ENCODE measurements around the gene CCDC180. TPM values are rescaled to one million over a fixed set of nuclear protein-coding genes. Genes with fewer than 3 reads are reported as not detected.
"Not testable (repeated sequence)": the region's sequence is repeated elsewhere in the genome, so short reads cannot be mapped to it uniquely, and the experiment has no call there.

Gene CCDC180
- total RNA-seq, 2 experiments from 2014 or later, result 0.57 to 1.1 TPM

DNA sequence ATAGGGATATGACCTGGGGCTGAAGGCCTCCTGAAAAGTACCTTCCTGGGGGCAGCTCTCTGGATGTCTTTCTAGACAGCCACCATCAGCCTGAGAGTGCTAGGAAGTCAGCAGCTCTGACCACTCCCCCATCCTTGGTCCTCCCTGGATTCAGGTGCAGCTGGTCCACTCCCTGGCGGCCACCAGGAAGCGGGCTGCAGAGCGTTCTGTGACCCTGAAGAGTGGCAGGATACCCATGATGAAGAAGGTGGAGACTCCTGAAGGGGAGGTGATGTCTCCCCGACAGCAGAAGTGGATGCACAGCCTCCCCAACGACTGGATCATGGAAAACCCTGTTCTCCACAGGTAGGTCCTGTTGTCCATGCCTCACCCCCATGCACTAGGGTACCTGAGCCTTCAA, 1.8 kb downstream of the CCDC180 start:
- POLR2A ChIA-PET, result no interaction called here
- CTCF ChIA-PET, result no interaction called here

DNA sequence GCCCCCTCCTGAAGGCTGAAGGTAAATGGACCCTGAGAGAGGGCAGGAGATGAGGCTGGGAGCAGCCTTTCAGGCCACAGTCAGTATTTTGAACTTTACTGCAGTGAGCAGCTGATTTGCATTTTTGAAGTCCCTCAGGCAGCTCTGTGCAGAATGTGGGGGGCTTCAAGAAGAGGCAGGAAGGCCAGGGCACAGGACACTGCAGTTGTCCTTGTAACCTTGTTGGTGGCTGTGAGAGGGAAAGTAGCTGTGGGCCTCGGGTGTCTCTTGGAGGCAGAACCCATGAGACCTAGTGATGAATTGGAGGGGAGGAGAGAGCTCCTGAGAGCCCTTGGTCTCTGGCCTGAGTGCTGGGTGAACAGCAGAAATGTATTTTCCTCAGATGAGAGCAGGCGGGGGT, 2.6 kb downstream of the CCDC180 start:
- CTCF ChIA-PET, result no interaction called here
- POLR2A ChIA-PET, result no interaction called here

DNA sequence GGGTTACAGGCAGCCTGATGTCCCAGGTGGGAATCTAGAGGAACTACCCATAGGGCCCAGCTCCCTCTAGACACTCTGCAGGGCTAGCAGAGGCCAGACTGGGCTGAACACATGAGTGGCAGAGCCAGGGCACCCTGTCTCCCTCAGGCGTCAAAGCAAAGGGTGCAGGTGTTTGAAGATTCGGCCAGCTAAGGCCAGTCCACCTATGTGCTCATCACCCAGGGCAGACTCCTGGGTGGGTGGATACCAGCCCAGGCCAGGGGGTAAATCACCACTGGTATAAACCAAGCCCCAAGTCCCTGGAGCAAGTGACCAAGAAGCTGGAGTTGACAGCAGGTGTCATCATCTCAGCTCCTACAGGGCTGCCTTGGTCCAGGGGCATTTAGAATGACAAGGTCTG, 3.4 kb downstream of the CCDC180 start:
- ChIA-PET CTCF (no interaction called here), POLR2A (no interaction called here)

DNA sequence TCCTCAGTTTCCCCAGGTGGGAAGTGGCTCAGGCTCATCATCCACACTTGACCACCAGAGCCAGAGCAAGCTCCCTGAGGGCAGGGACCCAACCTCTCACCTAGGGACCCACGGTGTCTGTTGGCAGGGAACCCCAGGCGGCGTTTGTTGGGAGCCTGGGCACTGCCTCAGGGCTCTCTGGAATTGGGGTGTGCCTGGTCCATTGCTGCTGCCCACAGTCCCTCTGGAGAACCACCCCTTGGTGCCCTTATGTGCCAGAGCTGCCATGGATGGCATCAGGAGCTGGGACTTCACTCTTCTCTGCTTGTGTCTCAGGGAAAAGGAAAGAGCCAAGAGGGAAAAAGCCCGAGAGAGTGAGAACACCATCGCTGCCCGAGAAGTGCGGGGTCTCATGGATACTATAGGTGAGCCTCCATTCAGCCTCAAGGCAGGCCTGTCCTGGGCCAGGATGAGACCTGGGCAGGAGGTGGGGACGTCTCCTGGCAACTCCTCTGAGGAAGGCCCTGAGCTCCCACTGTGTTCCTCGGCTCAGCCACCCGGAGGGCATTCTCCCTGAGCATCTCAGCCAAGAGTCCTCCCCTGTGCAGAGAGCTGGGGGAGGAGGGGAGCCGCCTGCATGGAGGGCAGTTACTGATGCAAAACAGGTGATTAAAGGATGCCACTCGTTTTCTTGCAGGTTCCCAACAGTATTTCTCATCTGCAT, 4.5 kb downstream of the CCDC180 start:
- ChIA-PET CTCF (no interaction called here), POLR2A (no interaction called here)

DNA sequence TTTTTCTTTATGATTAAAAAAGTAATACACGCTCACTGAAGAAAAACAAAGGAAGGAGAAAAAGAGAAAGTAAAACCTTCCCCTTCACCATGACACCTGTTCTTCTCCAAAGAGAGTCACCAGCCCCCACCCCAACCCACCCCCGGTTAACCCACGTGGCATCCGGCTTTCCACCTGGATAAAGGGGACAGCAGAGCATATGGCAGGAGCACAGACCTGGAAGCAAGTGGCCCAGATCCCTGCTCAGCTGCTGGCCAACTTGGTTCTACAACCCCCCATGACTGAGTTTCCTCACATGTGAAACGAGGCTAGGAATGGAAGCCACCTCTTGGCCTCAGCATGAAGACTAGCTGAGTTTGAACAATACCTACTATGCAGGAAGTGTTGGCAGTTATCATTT, 5.1 kb downstream of the CCDC180 start:
- ChIA-PET CTCF (no interaction called here), POLR2A (no interaction called here)

DNA sequence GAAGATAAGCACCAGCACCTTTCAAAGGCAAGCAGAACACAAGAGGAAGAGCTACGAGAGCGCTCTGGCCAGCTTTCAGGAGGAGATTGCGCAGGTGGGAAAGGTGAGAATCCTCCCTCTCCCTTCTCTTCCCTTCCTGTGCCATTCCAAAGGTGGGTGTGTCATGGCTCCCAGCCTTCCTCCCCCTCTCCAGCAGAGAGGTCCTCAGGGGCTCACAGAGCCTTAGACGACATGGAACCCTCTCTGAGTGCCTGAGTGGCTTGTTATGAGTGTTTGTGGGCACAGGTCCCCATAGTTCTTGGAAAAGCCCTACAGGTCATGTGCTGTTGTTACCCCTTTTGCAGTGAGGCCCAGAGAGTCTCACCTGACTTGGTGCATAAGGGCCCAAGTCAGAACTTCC, 5.8 kb downstream of the CCDC180 start:
- CTCF ChIA-PET, result no interaction called here
- POLR2A ChIA-PET, result no interaction called here

DNA sequence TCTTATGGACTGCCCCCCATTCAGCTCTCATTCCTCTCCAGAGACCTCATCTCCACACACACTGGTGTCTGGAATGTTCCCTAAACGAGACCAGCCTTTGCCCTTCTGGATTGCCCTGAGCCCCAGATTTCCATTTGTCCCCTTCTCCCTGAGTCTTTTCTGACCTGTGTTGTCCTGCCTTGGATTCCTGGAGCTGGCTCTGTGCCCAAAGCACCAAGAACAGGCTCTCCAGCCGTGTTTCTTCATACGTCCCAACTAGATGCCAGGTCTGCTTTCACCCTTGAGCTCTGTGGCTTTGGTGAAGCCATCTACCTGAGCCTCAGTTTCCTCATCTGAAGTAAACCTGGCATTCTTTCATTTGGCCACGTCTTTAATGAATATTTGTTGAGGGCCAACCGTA, 6.3 kb downstream of the CCDC180 start:
- ChIA-PET POLR2A (no interaction called here), CTCF (no interaction called here)

DNA sequence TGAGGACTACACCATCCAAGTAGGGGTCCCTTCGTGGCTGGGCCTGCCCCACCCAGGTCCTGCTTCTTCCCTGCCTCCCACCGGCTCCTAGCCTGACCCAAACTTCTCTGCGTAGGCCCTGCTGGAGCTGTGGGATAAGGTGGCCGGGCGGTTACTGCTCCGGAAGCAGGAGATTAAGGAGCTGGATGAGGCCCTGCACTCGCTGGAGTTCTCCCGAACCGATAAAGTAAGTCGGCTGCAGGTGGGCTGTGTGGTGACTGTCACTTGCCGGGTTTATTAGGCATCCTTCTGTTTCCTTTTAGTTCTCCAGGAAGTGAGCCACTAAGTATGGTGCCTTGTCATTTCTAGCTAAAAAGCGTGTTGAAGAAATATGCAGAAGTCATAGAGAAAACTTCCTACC, 7.0 kb downstream of the CCDC180 start:
- CTCF ChIA-PET, result no interaction called here
- POLR2A ChIA-PET, result no interaction called here

DNA sequence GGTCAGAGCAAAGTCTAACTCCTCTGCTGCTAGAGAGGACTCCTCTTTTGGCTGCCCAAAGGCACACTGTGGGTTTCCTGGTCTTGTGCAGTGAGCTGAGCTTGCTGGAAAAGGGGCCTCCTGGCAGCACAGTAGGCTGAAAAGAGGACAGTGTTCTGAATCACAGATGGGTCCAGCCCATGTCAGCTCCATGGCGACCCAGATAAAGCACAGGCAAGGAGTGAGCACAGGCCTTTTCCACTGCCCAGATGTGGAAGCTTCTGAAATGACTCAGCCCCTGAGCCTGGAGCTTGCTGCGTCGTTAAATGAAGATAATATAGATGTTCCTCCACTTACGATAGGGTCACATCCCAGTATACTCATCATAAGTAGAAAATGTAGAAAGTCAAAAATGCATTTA, 8.1 kb downstream of the CCDC180 start:
- POLR2A ChIA-PET, result no interaction called here
- CTCF ChIA-PET, result no interaction called here

DNA sequence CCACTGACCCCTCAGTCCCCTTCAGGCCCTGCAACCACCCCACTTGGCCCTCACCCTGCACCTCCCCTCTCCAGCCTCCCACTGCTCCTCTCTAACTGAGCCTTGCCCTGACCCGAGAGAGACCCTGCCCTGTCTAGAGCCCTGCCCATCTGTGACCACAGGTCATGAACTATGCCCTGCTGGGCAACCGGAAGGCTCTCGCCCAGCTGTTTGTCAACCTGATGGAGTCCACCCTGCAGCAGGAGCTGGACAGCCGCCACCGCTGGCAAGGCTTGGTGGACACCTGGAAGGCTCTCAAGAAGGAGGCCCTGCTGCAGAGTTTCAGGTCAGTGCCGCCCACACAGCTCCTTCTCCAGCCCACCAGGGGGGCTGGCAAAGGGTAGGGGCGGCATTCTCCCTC, 9.4 kb downstream of the CCDC180 start:
- POLR2A ChIA-PET, result no interaction called here
- CTCF ChIA-PET, result no interaction called here

DNA sequence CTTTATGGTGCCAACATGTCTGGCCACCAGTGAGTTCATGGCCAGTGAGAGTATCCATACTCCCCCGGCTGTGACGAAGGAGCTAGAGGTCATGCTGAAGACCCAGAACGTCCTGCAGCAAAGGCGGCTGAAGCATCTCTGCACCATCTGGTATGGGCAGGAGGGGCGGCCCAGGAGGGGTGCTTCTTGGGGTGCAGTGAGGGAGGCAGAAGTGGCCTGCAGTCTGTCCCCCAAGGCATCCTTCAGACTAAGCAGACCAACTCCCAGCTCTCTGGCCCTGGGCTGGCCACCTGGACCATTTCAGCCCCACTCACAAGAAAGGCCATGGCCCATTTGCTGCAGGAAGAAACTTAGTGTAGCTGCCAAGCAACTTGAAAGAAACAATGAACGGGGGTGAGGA, 11.0 kb downstream of the CCDC180 start:
- ChIA-PET POLR2A (no interaction called here), CTCF (interaction anchor here (0.7 kb wide), 1 partner anchor 46 kb away, joined by 3 read pairs; no protein-coding TSS in a partner anchor)

DNA sequence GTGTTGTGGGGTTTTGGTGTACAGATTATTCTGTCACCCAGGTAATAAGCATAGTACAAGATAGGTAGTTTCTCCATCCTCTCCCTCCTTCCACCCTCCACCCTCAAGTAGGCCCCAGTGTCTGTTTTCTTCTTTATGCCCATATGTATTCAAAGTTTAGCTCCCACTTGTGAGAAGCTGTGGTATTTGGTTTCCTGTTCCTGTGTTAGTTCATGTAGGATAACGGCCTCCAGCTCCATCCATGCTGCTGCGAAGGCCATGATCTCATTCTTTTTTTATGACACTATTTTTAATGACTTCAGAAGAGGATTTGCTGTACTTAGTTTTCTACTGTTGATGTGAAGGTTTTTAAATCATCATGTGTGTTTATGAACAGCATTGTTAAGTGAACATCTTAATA, 11.9 kb downstream of the CCDC180 start:
- CTCF ChIA-PET, result no interaction called here

DNA sequence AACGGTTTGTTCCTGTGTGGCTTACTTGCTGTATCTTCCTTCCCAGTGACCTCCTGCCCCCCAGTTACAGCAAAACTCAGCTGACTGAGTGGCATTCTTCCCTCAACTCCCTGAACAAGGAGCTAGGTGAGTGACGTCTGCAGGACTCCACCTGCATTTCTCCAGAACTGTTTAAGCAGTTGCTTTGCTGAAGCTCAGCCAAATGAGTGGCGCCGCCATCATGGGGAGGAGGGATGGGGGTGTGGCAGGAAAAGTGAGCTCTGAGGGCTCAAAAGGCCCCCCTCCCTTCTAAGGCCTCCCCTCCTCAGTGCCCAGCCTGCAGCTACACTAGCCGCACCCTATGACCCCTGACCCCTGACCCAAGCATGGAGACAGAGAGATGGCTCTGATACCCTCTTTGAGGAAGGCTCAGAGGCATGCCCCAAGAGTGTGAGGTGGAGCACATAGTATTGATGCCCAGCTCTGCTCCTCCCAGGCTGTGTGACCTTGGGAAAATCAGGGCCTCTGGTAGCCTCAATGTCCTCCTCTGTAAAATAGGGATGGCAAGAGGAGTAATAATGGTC, 12.7 kb downstream of the CCDC180 start:
- ChIA-PET POLR2A (no interaction called here), CTCF (no interaction called here)

More for the DNA sequence above, 11.9 kb downstream of the CCDC180 start:
- POLR2A ChIA-PET, result no interaction called here

DNA sequence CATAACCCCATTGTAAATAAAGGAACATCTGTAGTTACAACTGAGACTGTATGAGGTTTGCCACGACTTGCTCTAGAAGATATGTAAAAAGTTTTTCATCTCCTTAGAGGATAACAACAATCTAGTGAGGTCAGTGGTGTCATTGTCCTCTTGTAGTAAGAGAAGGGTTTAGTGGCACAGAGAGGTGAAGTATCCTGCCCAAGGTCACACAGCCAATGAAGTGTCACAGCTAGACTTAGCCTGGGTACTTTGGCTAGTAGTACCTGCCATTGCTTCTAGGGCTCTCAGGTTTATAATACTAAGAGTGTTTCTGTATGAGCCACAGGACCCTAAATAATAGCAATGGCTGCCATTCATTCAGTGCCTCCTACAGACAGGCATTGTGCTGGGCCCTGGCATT, 13.8 kb downstream of the CCDC180 start:
- ChIA-PET CTCF (no interaction called here), POLR2A (no interaction called here)

DNA sequence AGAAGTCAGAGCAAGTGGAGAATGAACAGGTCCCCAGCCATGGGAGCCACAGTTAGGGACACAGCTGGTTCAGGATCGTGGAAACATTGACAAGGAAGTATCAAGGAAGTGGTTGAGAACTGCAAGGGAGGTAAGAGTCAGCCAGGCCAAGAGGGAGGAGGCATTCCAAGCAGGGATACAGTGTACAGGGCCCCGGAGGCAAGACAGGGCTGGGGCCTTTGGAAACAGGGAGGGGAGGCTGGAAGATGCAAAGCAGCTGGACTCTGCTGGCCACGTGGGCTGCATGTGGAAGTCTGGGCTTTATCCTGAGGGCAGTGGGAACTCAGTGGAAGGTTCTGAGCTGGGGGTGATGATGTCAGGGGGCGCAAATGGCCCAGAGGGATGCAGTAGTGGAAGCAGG, 14.2 kb downstream of the CCDC180 start:
- CTCF ChIA-PET, result no interaction called here
- POLR2A ChIA-PET, result no interaction called here

DNA sequence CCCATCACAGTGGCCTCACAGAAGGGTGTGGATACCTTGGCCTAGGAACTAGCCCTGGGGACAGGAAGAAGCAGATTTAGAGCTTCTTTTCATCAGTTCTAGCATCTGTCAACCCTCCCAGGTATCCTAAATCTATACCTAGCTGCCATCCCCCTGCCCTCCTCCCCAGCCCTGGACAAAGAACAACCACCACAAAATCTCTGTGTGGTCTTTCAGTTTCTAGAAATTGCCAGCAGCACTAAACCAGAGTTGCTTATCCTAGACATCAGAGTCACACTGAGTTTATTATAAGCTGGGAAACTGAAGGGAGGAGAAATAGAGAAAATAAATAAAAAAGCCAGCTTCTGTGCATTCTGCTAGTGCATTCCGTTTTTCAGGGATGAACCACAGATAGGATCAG, 14.6 kb downstream of the CCDC180 start:
- ChIA-PET CTCF (no interaction called here), POLR2A (no interaction called here)

DNA sequence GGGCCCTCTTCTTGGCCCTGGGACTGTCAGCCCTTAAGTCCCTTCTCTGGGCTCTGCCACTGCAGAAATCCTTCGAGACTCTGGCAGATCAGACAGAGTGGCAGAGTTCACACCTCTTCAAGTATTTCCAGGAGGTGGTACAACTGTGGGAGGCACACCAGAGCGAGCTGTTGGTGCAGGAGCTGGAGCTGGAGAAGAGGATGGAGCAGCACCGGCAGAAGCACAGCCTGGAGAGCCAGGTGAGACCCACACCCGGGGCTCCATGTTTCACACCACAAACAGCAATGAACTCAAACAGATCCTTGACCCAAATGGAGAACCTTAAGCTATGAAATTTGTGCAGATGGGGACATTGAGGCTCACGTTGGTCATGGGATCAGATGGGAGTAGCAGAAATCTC, 17.5 kb downstream of the CCDC180 start:
- POLR2A ChIA-PET, result no interaction called here
- CTCF ChIA-PET, result no interaction called here

DNA sequence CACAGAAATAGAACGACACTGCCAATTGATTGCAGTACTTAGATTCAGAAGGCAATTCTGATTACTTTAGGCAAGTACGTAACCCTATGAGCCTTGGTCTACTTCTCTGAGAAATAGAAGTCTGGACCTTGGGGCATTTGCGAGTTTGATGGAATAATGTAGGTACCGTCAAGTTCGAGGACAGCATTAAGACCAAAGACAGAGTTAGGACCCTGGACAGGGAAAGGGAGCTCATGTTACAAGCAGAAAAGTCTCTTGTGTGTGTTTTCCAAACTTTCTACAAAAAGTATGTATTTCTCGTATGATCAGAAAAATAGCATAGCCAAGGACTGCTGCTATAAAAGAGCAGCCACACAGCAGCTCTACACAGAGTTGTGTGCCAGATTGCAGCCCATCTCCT, 20.1 kb downstream of the CCDC180 start:
- ChIA-PET CTCF (no interaction called here), POLR2A (no interaction called here)

DNA sequence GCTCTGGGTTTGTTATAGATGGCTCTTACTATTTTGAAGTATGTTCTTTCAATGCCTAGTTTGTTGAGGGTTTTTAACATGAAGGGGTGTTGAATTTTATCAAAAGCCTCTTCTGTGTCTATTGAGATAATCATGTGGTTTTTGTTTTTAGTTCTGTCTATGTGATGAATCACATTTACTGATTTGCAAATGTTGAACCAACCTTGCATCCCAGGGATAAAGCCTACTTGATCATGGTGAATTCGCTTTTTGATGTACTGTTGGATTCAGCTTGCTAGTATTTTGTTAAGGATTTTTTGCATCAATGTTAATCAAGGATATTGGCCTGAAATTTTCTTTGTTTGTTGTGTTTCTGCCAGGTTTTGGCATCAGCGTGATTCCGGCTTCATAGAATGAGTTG, 25.5 kb downstream of the CCDC180 start:
- POLR2A ChIA-PET, result no interaction called here
- CTCF ChIA-PET, result no interaction called here

DNA sequence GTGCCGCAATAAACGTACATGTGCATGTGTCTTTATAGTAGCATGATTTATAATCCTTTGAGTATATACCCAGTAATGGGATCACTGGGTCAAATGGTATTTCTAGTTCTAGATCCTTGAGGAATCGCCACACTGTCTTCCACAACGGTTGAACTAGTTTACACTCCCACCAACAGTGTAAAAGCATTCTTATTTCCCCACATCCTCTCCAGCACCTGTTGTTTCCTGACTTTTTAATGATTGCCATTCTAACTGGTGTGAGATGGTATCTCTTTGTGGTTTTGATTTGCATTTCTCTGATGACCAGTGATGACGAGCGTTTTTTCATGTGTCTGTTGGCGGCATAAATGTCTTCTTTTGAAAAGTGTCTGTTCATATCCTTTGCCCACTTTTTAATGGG, 28.2 kb downstream of the CCDC180 start:
- CTCF ChIA-PET, POLR2A ChIA-PET: not testable (repeated sequence)

DNA sequence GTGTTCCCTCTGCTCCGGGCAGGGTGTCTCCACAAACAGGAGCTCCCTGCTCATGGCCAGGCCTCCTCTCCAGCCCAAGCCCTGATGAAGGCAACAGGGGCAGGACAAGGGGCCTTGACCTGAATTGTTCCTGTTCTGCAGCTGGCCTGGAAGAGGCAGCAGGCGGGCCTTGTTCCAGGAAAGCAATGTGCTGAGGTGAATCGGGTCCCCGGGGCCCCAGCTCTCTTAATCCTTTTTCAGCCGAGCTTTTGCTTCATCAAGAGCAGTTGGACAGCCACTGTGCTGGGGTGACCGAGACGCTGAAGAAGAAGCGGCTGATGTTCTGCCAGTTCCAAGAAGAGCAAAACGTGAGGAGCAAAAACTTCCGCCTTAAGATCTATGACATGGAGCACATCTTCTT, 41.4 kb downstream of the CCDC180 start:
- CTCF ChIA-PET, result no interaction called here

DNA sequence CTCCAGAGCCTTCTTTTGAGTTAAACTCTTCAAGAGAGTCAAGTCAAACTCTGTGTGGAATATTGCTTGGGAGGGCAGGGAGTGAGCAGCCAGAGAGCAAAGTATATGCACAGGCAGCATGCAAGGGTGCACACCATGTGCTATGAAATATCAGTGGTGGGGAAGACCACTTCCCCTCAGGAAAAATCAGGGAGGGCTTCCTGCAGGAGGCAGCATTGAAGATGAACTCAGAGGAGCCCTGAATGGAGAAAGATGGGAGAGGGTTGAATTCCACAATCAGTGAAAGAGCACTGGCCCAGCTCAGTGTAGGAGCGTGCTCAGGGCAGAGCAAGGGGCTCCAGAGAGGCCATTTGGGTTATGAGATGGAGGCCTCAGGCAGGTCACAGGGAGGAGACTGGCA, 41.9 kb downstream of the CCDC180 start:
- CTCF ChIA-PET, result interaction anchor here (0.6 kb wide), 1 partner anchor 22 kb away, joined by 5 read pairs; no protein-coding TSS in a partner anchor
- POLR2A ChIA-PET, result no interaction called here

More for the DNA sequence above, 41.4 kb downstream of the CCDC180 start:
- POLR2A ChIA-PET, result no interaction called here

DNA sequence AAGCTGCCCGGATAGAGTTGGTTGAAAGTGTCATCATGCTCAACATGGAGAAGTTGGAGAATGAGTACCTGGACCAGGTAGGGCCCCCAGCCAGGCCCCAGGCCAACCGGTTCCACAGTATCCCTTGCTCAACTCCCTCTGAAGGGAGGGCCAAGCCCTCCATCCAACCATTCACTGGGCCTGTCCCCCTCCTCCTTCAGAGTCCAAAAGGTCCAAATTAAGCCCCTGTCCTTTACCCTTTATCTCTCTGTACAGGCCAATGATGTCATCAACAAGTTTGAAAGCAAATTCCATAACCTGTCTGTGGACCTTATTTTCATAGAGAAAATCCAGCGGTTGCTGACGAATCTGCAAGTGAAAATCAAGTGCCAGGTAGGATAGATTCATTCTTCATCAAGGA, 47.2 kb downstream of the CCDC180 start:
- ChIA-PET CTCF (no interaction called here), POLR2A (no interaction called here)

All from activated CD8-positive, alpha-beta memory T cell treated with anti-CD3 and anti-CD28 coated beads for 36 hours (primary cell).